Heart left ventricle (tissue), 16 donors: ENCODE data around the gene MAN1C1. TPM values are rescaled to one million over a fixed set of nuclear protein-coding genes. Genes with fewer than 3 reads are reported as not detected.
"Not testable (repeated sequence)": the region's sequence is repeated elsewhere in the genome, so short reads cannot be mapped to it uniquely, and the experiment has no call there.

ENCODE experiments used
- ATAC-seq, 4 donors: fragments of 200-7000 bp; cut with Tn5 transposase; one replicate each; pipeline ENCODE4 v1.9.1; 2020 to 2022; ENCODE audit warnings: moderate library complexity in 4 of 4, mild to moderate bottlenecking in 3 of 4, moderate number of reproducible peaks in 1 of 4
- DNase-seq, 5 donors: peaks; one replicate each; pipeline ENCODE4 v3.0.0-alpha.2; 2020
- H3K27ac ChIP-seq, 12 donors: fragments of 200-600 bp; sonication (generic) in 4 of 12; one replicate each; pipeline versions ENCODE4 v1.5.0 to v1.8.0; 2016 to 2022; ENCODE audit warnings: mild to moderate bottlenecking in 2 of 12
- H3K27me3 ChIP-seq, 9 donors: fragments of 200-600 bp; sonication (generic) in 2 of 9; one replicate each; pipeline versions ENCODE4 v1.5.1 to v1.8.0; 2016 to 2022; ENCODE audit warnings: mild to moderate bottlenecking in 3 of 9
- H3K36me3 ChIP-seq, 9 donors: fragments of 200-600 bp; sonication (generic) in 2 of 9; one replicate each; pipeline versions ENCODE4 v1.5.0 to v1.8.0; 2018 to 2022; ENCODE audit warnings: mild to moderate bottlenecking in 2 of 9
- H3K4me1 ChIP-seq, 12 donors: fragments of 200-600 bp; sonication (generic) in 4 of 12; one replicate each; pipeline versions ENCODE4 v1.5.0 to v1.8.0; 2016 to 2022; ENCODE audit warnings: mild to moderate bottlenecking in 3 of 12
- H3K4me3 ChIP-seq, 12 donors: fragments of 200-600 bp; sonication (generic) in 4 of 12; one replicate each; pipeline versions ENCODE4 v1.5.0 to v1.8.0; 2017 to 2022; ENCODE audit warnings: mild to moderate bottlenecking in 9 of 12, moderate library complexity in 4 of 12
- H3K9me3 ChIP-seq, 12 donors: fragments of 200-600 bp; sonication (generic) in 4 of 12; one replicate each; pipeline versions ENCODE4 v1.5.0 to v1.8.0; 2016 to 2022; ENCODE audit warnings: mild to moderate bottlenecking in 1 of 12
- CTCF ChIP-seq, 12 donors: fragments of 200-600 bp; sonication (generic) in 4 of 12; IDR thresholded peaks; one replicate each; pipeline versions ENCODE4 v1.5.0 to v1.8.0; 2018 to 2022; ENCODE audit warnings: antibody characterized with exemption in 12 of 12, mild to moderate bottlenecking in 5 of 12
- POLR2A ChIP-seq, 2 donors: fragments of 450-650 bp; IDR thresholded peaks; one replicate each; pipeline ENCODE4 v1.6.1; 2017; ENCODE audit warnings: antibody characterized with exemption in 2 of 2, mild to moderate bottlenecking in 2 of 2, moderate library complexity in 2 of 2
- WGBS, 4 donors: extraction: QIAGEN DNeasy Blood & Tissue Kit in 2 of 4; methylation state at CpG; one replicate each; pipeline versions ENCODE4 v1.1.5 to v1.1.7; 2013 to 2018; 5-methylcytosine and 5-hydroxymethylcytosine counted together
- intact Hi-C, 10 donors: fragments of 100-400 bp; cut with DNase I; formaldehyde crosslinking; loops; one replicate each; pipeline versions ENCODE4 v1.11.1 to v1.14.2; 2022
- polyA plus RNA-seq, 2 donors: library from polyadenylated mRNA; stranded (reverse); fragments of 200-250 nt; gene quantifications; one replicate each; pipeline ENCODE4 v1.2.3, GENCODE V29; 2013
- total RNA-seq, 9 donors: library from RNA; depleted of rRNA in 2 of 9; stranded (reverse); fragments of >200 nt in 2 of 9; fragmentation: NEBNext Ultra II Directional in 3 of 9; extraction: Animal tissue kit (Norgen Biotek cat#: 25700) in 3 of 9; gene quantifications; one replicate each; pipeline versions ENCODE4 v1.1.0 to v1.2.4, GENCODE V29; 2016 to 2023
- donor health status: ischemic (EF 13 %, LVEDD 7.1; RV severe dilation, severe dysfunction).
- donor health status: healthy with polysubstance abuse.
- donor health status: DM: no; HTN: yes; CAD: no.
- donor health status: DM: no; HTN: no; CAD: no.
- donor health status: ischemic (EF 25% LVEDD 6.9; RV normal size, moderate dysfunction).
- donor health status: ischemic (EF 25% LVEDD 5.7; RV mildly dilated, moderate dysfunction).
- donor health status: healthy.
- donor health status: DM: yes; HTN: yes; CAD: no.
- donor health status: ischemic (EF 35%, LVEDD 5.7; RV mildly dilated, moderate dysfunction).
- donor health status: nonischemic (EF 11% LVEDD 7.7; RV severe dilation, severe dysfunction).
- donor health status: DM: yes; HTN: yes; CAD: no.
- donor health status: PGD.
- donor health status: ischemic (EF 29% LVEDD 5.4; RV normal size, mild dysfunction).
- donor health status: nonischemic (EF 23%, LVEDD 6.1; RV moderate dilation, normal function).

MAN1C1 gene
- total and polyA plus RNA-seq, 11 donors: 7.7 to 25.7 (median 14.7) TPM

- 74 to 78% (median 77%) methylated on average over 2 of the region's 2 CpGs for WGBS, 4 donors
- ATAC-seq: no peak
- intact Hi-C loops: no loop called here
- Histone ChIP-seq H3K27me3 (no peaks in the 10 kb centered on the region), H3K9me3 (peaks cover 0 to 5% (median 0%) of the 10 kb centered on the region in 12 donors), H3K4me1 (peaks cover 0 to 13% (median 8%) of the 10 kb centered on the region in 12 donors), H3K36me3 (no peaks in the 10 kb centered on the region), H3K27ac (no peak overlapping the region), H3K4me3 (no peak overlapping the region)
- no peak for TF ChIP-seq CTCF (IDR thresholded peaks at IDR 0.05)
- TF ChIP-seq POLR2A (IDR thresholded peaks at IDR 0.05): no peak
- DNase-seq: no peak
These were observed 22.7 kb upstream of the MAN1C1 start for GRCh38 chr1:25593861-25594260.

DNA sequence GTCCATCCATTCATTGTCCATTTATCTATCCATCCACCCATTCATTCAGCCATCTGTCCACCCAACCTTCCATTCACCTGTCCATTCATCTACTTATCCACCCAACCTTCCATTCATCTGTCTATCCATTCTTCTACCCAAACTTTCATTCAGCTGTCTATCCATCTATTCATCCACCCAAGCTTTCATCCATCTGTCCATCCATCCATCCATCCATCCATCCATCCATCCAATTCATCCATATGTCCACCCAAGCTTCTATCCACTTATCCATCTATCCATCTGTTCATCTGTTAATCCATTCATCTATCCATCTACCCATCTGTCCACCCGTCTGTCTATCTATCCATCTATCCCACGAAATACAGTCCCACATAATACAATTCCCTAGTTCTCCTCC is 21.6 kb upstream of the MAN1C1 start:
- TF ChIP-seq CTCF (IDR thresholded peaks at IDR 0.05) (no peak), POLR2A (IDR thresholded peaks at IDR 0.05) (no peak)
- no peak for ATAC-seq
- 62 to 91% (median 77%) methylated on average over 2 of the region's 2 CpGs for WGBS, 4 donors
- H3K4me1 ChIP-seq: peaks cover 0 to 8% (median 5%) of the 10 kb centered on the region in 12 donors
- H3K36me3 ChIP-seq: no peaks in the 10 kb centered on the region
- no peak for DNase-seq
- intact Hi-C loops: no loop called here
- H3K27ac ChIP-seq: no peak overlapping the region
- H3K4me3 ChIP-seq: no peak overlapping the region
- no peaks in the 10 kb centered on the region for H3K27me3 ChIP-seq
- peaks cover 0 to 9% (median 0%) of the 10 kb centered on the region in 12 donors for H3K9me3 ChIP-seq

GRCh38 chr1:25596641-25597040 is 19.9 kb upstream of the MAN1C1 start:
- intact Hi-C loops: not testable (repeated sequence)
- 94 to 98% (median 97%) methylated on average over 5 of the region's 5 CpGs for WGBS, 4 donors

GRCh38 chr1:25598879-25599278 is 17.7 kb upstream of the MAN1C1 start:
- Histone ChIP-seq H3K27ac (no peak overlapping the region), H3K9me3 (peaks cover 0 to 9% (median 0%) of the 10 kb centered on the region in 12 donors), H3K4me1 (no peaks in the 10 kb centered on the region), H3K4me3 (no peak overlapping the region), H3K36me3 (no peaks in the 10 kb centered on the region), H3K27me3 (no peaks in the 10 kb centered on the region)
- WGBS, 4 donors: 93 to 100% (median 97%) methylated on average over 1 of the region's 1 CpG
- intact Hi-C loops: no loop called here
- DNase-seq (no peak), ATAC-seq (no peak)
- TF ChIP-seq POLR2A (IDR thresholded peaks at IDR 0.05) (no peak), CTCF (IDR thresholded peaks at IDR 0.05) (no peak)

More at GRCh38 chr1:25596641-25597040, 19.9 kb upstream of the MAN1C1 start:
- H3K4me3 ChIP-seq, H3K9me3 ChIP-seq, H3K4me1 ChIP-seq, DNase-seq, H3K36me3 ChIP-seq, H3K27ac ChIP-seq, ATAC-seq, H3K27me3 ChIP-seq: not testable (repeated sequence)

GRCh38 chr1:25599969-25600610 is 16.5 kb upstream of the MAN1C1 start:
- Histone ChIP-seq H3K27ac (no peak overlapping the region), H3K9me3 (peaks cover 0 to 9% (median 0%) of the 10 kb centered on the region in 12 donors), H3K27me3 (no peaks in the 10 kb centered on the region), H3K4me3 (no peak overlapping the region), H3K36me3 (no peaks in the 10 kb centered on the region), H3K4me1 (no peaks in the 10 kb centered on the region)
- TF ChIP-seq POLR2A (IDR thresholded peaks at IDR 0.05) (no peak), CTCF (IDR thresholded peaks at IDR 0.05) (no peak)
- no peak for ATAC-seq
- WGBS, 4 donors: 83 to 94% (median 89%) methylated on average over 7 of the region's 7 CpGs
- DNase-seq: no peak
- intact Hi-C loops: no loop called here

GRCh38 chr1:25600971-25601699 is 15.5 kb upstream of the MAN1C1 start:
- intact Hi-C loops, DNase-seq, ATAC-seq, H3K36me3 ChIP-seq, H3K27ac ChIP-seq, H3K27me3 ChIP-seq, H3K9me3 ChIP-seq, H3K4me3 ChIP-seq, H3K4me1 ChIP-seq: not testable (repeated sequence)
- 81 to 89% (median 86%) methylated on average over 5 of the region's 5 CpGs for WGBS, 4 donors
